SJSA1 (cell line): Measurements from ENCODE around the gene TLX3. TPM values are rescaled to one million over a fixed set of nuclear protein-coding genes. Genes with fewer than 3 reads are reported as not detected.

ENCODE experiments used
- DNase-seq, 2 experiments: peaks; one replicate each; pipeline ENCODE4 v3.0.0-alpha.2; 2015 to 2020; ENCODE audit warnings: low spot score in 2 of 2, low read depth in 1 of 2
- H3K27ac ChIP-seq: fragments of 250-450 bp; sonication (Bioruptor Pico); 2 replicates; pipeline ENCODE4 v1.5.1; 2020; ENCODE audit warnings: mild to moderate bottlenecking, moderate library complexity
- H3K27me3 ChIP-seq: fragments of 250-450 bp; sonication (Bioruptor Pico); replicated peaks from 2 replicates; pipeline ENCODE4 v1.5.1; 2020; ENCODE audit warnings: mild to moderate bottlenecking, moderate library complexity
- H3K36me3 ChIP-seq: fragments of 250-450 bp; sonication (Bioruptor Pico); 2 replicates; pipeline ENCODE4 v1.5.1; 2020; ENCODE audit warnings: mild to moderate bottlenecking
- H3K4me1 ChIP-seq: fragments of 250-450 bp; sonication (Bioruptor Pico); replicated peaks from 2 replicates; pipeline ENCODE4 v1.6.1; 2021; ENCODE audit warnings: mild to moderate bottlenecking
- H3K4me3 ChIP-seq: fragments of 250-450 bp; sonication (Bioruptor Pico); 2 replicates; pipeline ENCODE4 v1.5.1; 2020; ENCODE audit warnings: mild to moderate bottlenecking
- H3K9me3 ChIP-seq: fragments of 250-450 bp; sonication (Bioruptor Pico); replicated peaks from 2 replicates; pipeline ENCODE4 v1.5.1; 2020; ENCODE audit warnings: mild to moderate bottlenecking
- total RNA-seq: library from RNA; depleted of rRNA; stranded (reverse); fragments of >200 nt; shearing (Covaris generic); gene quantifications from 2 replicates; pipeline ENCODE4 v1.2.3, GENCODE V29; 2014

TLX3 gene
- total RNA-seq, 1 experiment from 2014 or later: not detected

GRCh38 chr5:171322527-171322926 is 13.5 kb downstream of the TLX3 start:
- Histone ChIP-seq H3K27me3 (peaks cover 49% of the 10 kb centered on the region), H3K4me1 (no peaks in the 10 kb centered on the region)

GRCh38 chr5:171323007-171323406 is 14.0 kb downstream of the TLX3 start:
- no peak overlapping the region for H3K4me3 ChIP-seq
- H3K27ac ChIP-seq: no peak overlapping the region
- no peaks in the 10 kb centered on the region for H3K9me3 ChIP-seq
- no peak for DNase-seq
- H3K36me3 ChIP-seq: no peaks in the 10 kb centered on the region
- H3K4me1 ChIP-seq: no peaks in the 10 kb centered on the region
- H3K27me3 ChIP-seq: peaks cover 51% of the 10 kb centered on the region

More at GRCh38 chr5:171322527-171322926, 13.5 kb downstream of the TLX3 start:
- no peak for DNase-seq
- Histone ChIP-seq H3K9me3 (no peaks in the 10 kb centered on the region), H3K27ac (no peak overlapping the region), H3K36me3 (no peaks in the 10 kb centered on the region), H3K4me3 (no peak overlapping the region)

GRCh38 chr5:171323806-171324632 is 15.0 kb downstream of the TLX3 start:
- peaks cover 50% of the 10 kb centered on the region for H3K27me3 ChIP-seq
- DNase-seq: no peak
- no peaks in the 10 kb centered on the region for H3K9me3 ChIP-seq
- H3K36me3 ChIP-seq: no peaks in the 10 kb centered on the region
- H3K27ac ChIP-seq: no peak overlapping the region
- H3K4me1 ChIP-seq: no peaks in the 10 kb centered on the region
- no peak overlapping the region for H3K4me3 ChIP-seq

GRCh38 chr5:171330021-171330420 is 21.0 kb downstream of the TLX3 start:
- no peaks in the 10 kb centered on the region for H3K9me3 ChIP-seq
- H3K27me3 ChIP-seq: peaks cover 21% of the 10 kb centered on the region; the same call in 1 of the 2 replicates
- H3K4me1 ChIP-seq: no peaks in the 10 kb centered on the region
- no peak overlapping the region for H3K27ac ChIP-seq
- H3K4me3 ChIP-seq: no peak overlapping the region
- no peaks in the 10 kb centered on the region for H3K36me3 ChIP-seq
- DNase-seq: no peak

DNA sequence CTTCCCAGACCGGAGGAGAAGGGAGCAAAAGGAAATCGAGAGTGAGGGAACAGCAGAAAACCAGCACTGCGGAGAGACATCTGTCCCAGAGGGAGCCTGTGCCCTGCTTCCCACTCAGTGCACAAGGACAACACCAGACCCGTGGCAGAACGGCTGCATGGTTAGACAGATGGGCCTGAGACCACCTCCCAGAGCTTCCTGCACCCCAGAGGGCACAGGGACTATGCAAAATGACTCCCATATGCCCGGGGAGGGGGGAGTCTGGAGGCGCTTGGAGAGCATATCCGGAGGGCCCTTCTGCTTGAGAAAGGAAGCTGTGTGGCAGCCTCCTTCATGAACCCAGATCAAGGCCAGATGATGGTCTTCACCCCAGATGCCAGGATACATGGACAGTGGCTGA is 26.6 kb downstream of the TLX3 start:
- Histone ChIP-seq H3K27me3 (0 out of 2 replicates have a peak, but pooled peaks cover 7% of the 10 kb centered on the region), H3K9me3 (no peaks in the 10 kb centered on the region), H3K27ac (no peak overlapping the region), H3K4me3 (no peak overlapping the region), H3K36me3 (no peaks in the 10 kb centered on the region), H3K4me1 (no peaks in the 10 kb centered on the region)
- DNase-seq: no peak

DNA sequence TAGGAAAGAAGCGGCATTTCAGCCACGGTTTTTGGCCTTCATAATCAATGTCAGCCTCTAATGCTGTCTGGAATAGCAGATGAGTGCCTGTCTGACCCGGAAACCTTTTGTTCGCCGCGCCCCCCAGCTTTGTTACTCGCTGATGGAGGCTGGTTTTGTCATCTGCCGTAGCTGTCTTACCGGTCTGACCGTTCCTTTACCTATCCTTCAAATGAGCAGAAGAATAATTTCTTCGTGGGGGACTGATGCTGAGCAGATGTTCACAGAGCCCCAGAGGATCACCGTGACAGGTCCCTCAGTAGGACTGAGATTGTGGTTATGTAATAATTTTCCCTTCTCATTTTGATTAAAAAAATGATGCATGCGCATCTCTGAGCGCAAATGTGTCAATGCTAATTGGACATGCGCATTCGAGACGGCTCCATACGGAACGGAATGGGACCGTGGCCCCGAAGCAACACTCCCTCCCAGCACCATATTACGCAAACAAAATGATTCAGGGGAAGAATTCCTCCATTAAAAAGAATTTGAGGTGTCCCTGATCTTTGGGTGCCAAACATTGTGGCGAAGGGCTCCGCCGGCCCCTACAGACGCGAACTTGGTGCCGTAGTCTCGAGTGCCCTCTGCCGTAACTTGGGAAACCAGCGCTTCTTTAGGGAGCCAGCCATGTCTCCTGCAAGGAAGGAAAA is 27.6 kb downstream of the TLX3 start:
- Histone ChIP-seq H3K27me3 (0 out of 2 replicates have a peak, but pooled peaks cover 7% of the 10 kb centered on the region), H3K9me3 (no peaks in the 10 kb centered on the region), H3K27ac (no peak overlapping the region), H3K36me3 (no peaks in the 10 kb centered on the region), H3K4me1 (no peaks in the 10 kb centered on the region), H3K4me3 (peak overlapping the region; percentile 17)
- peak in 1 of 2 experiments; percentile 33 for DNase-seq

DNA sequence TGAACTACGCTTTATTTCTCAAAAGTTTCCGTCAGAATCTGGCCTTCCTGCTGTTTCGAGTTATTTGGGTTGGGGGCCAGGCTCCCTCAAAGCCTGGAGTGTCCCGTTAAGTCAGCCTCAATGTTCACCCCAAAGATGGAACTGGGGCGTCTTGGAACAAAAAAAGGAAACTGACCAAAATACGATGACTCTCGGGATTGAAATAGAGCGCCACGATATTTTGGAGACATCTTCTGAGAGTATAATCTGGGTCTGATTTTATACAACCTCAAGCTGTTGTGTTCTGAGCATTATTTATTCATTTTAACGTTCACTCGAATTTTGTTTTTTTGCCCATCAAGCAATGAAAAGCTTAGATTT is 28.1 kb downstream of the TLX3 start:
- Histone ChIP-seq H3K36me3 (no peaks in the 10 kb centered on the region), H3K27ac (no peak overlapping the region), H3K4me1 (no peaks in the 10 kb centered on the region), H3K27me3 (0 out of 2 replicates have a peak, but pooled peaks cover 7% of the 10 kb centered on the region), H3K4me3 (peak overlapping the region; percentile 17), H3K9me3 (no peaks in the 10 kb centered on the region)
- DNase-seq: no peak

- Histone ChIP-seq H3K9me3 (no peaks in the 10 kb centered on the region), H3K36me3 (no peaks in the 10 kb centered on the region), H3K4me3 (no peak overlapping the region), H3K4me1 (no peaks in the 10 kb centered on the region), H3K27me3 (0 out of 2 replicates have a peak, but pooled peaks cover 3% of the 10 kb centered on the region), H3K27ac (no peak overlapping the region)
- no peak for DNase-seq
Observed at GRCh38 chr5:171340042-171340441, 31.0 kb downstream of the TLX3 start.

GRCh38 chr5:171340491-171340890 is 31.4 kb downstream of the TLX3 start:
- no peak for DNase-seq
- Histone ChIP-seq H3K36me3 (no peaks in the 10 kb centered on the region), H3K27me3 (no peaks in the 10 kb centered on the region), H3K9me3 (no peaks in the 10 kb centered on the region), H3K4me1 (no peaks in the 10 kb centered on the region), H3K27ac (no peak overlapping the region), H3K4me3 (no peak overlapping the region)

DNA sequence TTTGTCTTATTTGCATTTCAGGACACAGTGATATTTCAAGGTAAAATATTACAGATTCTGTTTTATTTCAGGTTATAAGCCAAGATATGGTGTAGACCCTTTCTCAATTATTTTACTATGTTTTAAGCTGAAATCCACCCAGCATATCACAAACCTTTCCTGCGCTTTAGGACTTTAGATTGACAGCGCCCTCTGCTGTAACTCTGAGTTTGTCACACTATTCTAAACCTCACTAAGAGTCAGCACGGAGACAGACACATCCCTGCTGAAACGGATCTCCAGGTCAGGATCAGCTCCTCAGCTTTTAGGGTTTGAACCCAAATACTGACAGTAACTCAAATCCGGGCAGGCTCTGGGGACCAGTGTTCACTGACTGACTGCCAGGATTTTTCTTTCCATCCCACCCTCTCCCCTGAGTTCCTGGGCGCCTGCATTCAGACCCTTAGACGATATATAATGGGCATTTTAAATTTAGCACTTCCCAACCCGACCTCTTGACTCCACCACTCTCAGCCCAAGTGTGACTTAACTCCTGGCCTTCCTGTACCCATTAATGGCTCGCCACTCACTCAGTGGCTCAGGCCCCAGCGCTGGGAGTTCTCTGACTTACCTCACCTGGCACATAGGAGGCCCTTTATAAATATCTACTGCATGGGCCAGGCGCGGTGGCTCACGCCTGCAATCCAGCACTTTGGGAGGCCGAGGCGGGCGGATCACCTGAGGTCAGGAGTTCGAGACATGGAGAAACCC is 33.5 kb downstream of the TLX3 start:
- Histone ChIP-seq H3K9me3 (no peaks in the 10 kb centered on the region), H3K4me3 (no peak overlapping the region), H3K27me3 (no peaks in the 10 kb centered on the region), H3K4me1 (no peaks in the 10 kb centered on the region), H3K36me3 (no peaks in the 10 kb centered on the region), H3K27ac (no peak overlapping the region)
- peak in 1 of 2 experiments; percentile 58 for DNase-seq

DNA sequence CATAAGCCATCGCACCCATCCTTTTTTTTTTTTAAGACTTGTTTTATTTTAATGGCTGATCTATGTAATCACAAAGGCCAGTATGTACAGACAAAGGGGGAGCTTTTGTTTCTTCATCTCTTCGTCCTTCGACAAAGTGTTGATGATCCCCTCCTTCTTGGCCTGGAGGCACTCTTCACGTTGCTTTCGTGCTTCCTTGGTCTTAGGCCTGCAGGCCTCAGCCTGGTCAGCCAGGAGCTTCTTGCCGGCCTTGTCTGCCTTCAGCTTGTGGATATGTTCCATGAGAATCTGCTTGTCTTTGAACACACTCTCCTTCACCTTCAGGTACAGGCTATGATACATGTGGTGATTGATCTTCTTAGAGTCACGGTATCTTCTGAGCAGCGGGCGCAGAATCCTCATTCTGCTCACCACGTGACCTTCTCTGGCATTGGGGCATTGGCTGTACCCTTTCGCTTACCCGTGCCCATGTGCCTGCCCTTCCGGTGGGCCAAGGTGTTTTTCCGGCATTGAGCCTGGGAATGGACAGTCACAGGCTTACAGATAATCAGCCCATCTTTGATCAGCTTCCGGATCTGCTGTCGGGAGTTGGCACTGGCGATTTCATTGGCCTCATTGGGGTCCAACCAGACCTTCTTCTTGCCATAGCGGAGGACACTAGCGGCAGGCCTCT is 36.0 kb downstream of the TLX3 start:
- no peak for DNase-seq
- no peak overlapping the region for H3K27ac ChIP-seq
- no peak overlapping the region for H3K4me3 ChIP-seq
- no peaks in the 10 kb centered on the region for H3K27me3 ChIP-seq
- no peaks in the 10 kb centered on the region for H3K9me3 ChIP-seq
- H3K36me3 ChIP-seq: no peaks in the 10 kb centered on the region
- H3K4me1 ChIP-seq: no peaks in the 10 kb centered on the region

GRCh38 chr5:171351536-171352073 is 42.6 kb downstream of the TLX3 start:
- DNase-seq: no peak

DNA sequence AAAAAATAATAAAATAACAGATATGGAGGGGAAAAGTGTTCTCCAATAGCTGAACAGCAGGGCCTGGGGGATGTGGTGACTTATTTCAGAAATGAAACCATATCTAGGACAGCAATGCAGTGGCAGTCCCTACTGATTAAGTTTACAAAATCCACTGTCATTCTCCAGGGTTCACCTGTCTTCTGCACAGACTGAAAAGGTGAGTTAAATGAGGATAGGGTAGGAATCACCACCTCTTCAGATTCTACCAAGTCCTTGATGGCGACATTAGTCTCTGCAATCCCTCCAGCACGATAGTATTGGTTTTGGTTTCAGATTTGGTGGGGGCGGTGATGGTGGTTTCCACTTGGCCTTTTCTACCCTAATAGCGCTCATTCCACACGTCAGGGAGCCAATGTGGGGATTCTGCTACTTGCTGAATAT is 46.3 kb downstream of the TLX3 start:
- Histone ChIP-seq H3K4me3 (no peak overlapping the region), H3K27me3 (no peaks in the 10 kb centered on the region), H3K9me3 (peaks cover 3% of the 10 kb centered on the region; the same call in 1 of the 2 replicates), H3K36me3 (no peaks in the 10 kb centered on the region), H3K27ac (no peak overlapping the region), H3K4me1 (no peaks in the 10 kb centered on the region)
- no peak for DNase-seq

More at GRCh38 chr5:171351536-171352073, 42.6 kb downstream of the TLX3 start:
- Histone ChIP-seq H3K27ac (no peak overlapping the region), H3K27me3 (no peaks in the 10 kb centered on the region), H3K36me3 (no peaks in the 10 kb centered on the region), H3K9me3 (peaks cover 3% of the 10 kb centered on the region; the same call in 1 of the 2 replicates), H3K4me3 (no peak overlapping the region), H3K4me1 (no peaks in the 10 kb centered on the region)
